ENCODE measurements around the gene C1orf232.

C1orf232 gene

DNA sequence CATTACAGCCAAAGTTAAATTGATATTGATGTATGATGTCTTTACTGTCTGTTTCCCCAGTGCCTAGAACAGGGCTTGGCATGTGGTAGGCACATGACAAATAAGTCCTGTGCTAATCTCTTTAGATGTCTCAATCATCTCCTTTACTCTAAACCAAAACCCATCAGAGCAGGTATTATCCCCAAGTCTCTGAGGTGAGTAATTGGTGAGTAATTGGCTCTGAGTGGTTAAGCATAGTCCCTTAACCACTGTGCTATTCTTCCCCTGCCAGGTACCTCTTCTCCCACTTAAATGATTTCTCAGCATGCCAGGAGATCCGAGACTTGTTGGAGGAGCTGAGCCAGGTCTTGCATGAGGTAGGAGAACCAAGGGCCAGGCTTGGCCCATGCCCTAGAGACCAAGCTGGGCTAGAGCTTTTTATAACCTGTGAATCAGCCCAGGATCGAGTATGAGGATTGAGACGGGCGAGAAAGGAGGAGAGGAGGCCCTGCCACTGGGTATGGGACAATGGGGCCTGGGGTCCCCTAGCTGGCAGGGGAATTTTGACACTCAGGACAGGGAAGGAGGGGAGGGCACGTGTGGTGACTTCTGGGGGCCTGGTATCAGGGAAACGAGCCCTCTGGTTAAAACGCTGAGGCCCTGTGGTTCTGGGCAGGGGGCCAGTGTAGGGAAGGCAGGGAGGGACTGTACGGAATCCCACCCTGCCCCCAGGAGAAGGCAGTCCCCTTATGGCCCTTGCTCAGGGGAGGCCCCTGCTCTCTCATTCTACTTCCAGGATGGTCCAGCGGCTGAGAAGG is 13.0 kb upstream of the C1orf232 start:
- DNase-seq (ENCODE audit: low read depth), result no peak
- H3K4me3 ChIP-seq (ENCODE audit: low read depth, low read length), result no peak overlapping the region

GRCh38 chr1:26180010-26180506 is 11.3 kb upstream of the C1orf232 start:
- DNase-seq (ENCODE audit: low read depth), result no peak
- H3K4me3 ChIP-seq (ENCODE audit: low read depth, low read length), result no peak overlapping the region

DNA sequence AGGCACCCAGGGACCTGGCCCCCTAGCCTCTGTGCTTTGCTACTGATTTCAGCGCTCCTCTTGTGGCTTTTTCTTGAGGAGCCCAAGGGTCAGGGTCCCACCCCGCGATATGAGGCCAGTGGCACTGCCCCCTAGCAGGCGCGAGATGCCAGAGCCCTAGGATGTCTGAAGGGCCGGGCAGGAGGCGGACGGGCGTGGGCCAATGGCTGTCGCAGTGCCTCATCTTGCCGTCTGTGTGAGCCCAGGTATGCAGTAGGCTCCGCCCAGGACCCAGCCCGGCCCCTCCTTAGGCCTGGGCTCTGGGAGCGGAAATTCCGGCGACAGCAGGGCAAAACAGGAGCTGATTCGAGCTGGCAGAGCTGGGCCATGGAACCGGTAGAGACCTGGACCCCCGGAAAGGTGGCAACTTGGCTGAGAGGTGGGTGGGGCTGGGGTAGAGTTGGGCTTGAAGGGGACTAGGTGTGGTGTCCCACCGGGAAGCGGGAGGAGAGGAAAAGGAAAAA is 8.5 kb upstream of the C1orf232 start, which contains the start of gene CNKSR1:
Gene CNKSR1 (plus strand): TSS at position 310 of the 503 bp plus-strand sequence. CDS start 57 bp downstream, at position 367.
- H3K4me3 ChIP-seq (ENCODE audit: low read depth, low read length), result no peak within 1 kb of the TSS

GRCh38 chr1:26175346-26175745 is 6.6 kb upstream of the C1orf232 start:
- no peak for DNase-seq (ENCODE audit: low read depth)
- H3K4me3 ChIP-seq (ENCODE audit: low read depth, low read length), result no peak overlapping the region

More for the DNA sequence above, 8.5 kb upstream of the C1orf232 start, which contains the start of gene CNKSR1:
- no peak for DNase-seq (ENCODE audit: low read depth)

- H3K4me3 ChIP-seq (ENCODE audit: low read depth, low read length), result peak within 1 kb of the TSS; percentile 88
- no peak for DNase-seq (ENCODE audit: low read depth)
Measured at GRCh38 chr1:26171084-26172072, 2.6 kb upstream of the C1orf232 start, which contains the start of gene ZNF593OS. ZNF593OS (minus strand) TSS chr1:26171832; CDS start chr1:26171661, 171 bp downstream.

DNA sequence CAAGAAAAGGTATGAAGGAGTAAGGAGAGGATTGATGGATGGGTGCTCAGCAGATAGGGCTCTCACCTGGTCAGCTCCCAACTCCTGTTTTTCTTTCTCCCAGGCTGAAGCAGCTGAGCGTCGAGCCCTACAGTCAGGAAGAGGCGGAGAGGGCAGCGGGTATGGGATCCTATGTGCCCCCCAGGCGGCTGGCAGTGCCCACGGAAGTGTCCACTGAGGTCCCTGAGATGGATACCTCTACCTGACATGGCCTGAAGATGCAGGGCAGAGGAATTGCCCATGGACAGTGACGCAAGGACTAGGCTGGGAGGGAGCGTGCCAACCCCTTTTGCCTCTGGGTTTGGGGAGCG is 1.7 kb upstream of the C1orf232 start:
- H3K4me3 ChIP-seq (ENCODE audit: low read depth, low read length), result peak overlapping the region; percentile 88
- DNase-seq (ENCODE audit: low read depth), result no peak

DNA sequence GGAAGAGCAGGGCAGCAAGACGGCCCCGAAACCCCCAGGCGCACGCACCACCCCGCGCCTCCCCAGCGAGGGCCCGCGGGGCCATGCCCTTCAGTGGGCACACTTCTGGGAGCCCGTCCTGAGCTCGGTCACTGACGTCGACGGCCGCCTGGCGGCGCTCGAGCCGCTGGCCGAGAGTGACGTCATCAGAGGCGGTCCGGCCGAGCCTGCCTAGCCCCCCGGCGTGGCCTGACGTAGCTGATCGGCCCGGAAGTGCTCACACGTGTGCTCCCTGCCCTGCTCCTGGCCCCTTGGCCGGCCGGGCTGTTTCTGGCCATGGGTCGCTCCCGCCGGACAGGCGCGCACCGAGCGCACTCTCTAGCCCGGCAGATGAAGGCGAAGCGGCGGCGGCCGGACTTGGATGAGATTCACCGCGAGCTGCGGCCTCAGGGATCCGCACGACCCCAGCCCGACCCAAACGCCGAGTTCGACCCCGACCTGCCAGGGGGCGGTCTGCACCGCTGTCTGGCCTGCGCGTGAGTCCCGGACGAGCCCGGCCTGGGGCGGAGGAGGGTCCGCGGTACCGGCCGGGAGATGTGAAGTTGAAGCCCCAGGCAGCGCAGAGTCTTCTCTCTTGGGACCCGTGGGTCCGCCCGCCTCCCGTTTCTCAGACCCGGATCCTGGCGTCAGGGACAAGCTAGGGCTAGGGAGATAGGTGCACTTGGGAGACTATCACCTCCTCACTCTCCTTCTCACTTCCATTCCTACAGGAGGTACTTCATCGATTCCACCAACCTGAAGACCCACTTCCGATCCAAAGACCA is 1.1 kb upstream of the C1orf232 start, which contains the start of gene ZNF593:
Gene ZNF593 (plus strand): TSS at position 240 of the 803 bp plus-strand sequence. CDS start 76 bp downstream, at position 316.
- DNase-seq (ENCODE audit: low read depth), result peak; percentile 54
- H3K4me3 ChIP-seq (ENCODE audit: low read depth, low read length), result peak within 1 kb of the TSS; percentile 88

DNA sequence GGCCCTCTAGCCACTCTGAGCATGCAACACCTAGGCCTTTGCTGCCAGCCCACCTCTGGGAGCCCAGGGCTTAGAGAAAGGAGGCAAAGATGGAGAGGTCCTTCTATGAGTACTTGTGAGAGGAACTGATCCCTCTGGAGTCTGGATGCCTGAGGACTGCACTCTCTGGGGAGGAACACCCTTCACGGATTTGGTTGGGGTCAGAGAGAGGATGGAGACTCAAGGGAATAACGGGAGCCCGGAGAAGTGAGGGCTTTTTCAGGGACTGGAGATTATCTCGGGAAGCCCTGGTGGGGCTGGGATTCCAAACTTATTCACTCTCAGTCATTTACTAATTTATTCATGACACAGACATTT is 413 bp upstream of the C1orf232 start:
- H3K4me3 ChIP-seq (ENCODE audit: low read depth, low read length), result peak overlapping the region; percentile 88
- no peak for DNase-seq (ENCODE audit: low read depth)

DNA sequence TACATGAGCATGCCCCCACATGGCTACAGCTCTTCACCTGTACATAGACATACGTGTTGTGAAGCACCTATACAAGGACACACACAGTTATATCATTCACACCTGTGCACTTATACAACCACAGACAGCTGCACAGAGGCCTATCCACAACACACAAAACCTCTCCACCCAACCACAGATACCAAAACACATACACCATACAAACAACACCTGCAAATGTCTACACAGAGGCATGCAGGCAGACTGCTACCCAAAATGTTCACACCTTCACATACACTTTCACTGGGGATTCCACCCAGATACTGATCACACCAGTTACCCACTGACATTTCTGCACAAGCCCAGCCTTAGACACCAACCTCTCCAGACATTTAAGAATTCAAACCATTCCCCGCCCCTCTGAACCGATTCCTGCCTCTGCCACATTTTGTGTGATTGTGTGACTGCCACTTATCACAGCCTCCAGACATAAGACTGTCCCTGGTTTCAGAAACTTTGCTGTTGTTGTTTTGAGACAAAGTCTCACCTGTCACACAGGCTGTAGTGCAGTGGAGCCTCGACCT is 2.0 kb downstream of the C1orf232 start:
- DNase-seq (ENCODE audit: low read depth), result no peak
- no peak overlapping the region for H3K4me3 ChIP-seq (ENCODE audit: low read depth, low read length)

- H3K4me3 ChIP-seq (ENCODE audit: low read depth, low read length), result no peak overlapping the region
- no peak for DNase-seq (ENCODE audit: low read depth)
Measured at GRCh38 chr1:26164861-26165842, 3.6 kb downstream of the C1orf232 start.

- H3K4me3 ChIP-seq (ENCODE audit: low read depth, low read length), result peak overlapping the region; percentile 36
Measured at GRCh38 chr1:26164036-26164860, 4.5 kb downstream of the C1orf232 start.

DNA sequence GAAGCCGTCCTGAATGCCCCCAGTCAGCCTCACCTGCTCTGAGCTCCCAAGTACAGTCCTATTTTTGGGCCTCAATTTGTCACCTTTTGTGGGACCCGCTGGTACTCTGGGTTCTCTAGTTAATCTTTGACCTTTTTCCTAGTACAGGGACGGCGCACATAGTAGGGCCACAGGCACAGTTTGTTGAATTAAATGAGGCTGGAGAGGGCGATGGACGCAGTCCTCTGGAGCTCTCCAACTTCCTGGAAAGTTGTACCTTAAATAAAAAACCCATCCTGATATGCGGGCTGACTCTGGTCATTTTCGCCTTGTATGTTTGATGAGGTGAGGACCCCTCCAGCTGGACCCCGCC is 5.1 kb downstream of the C1orf232 start:
- H3K4me3 ChIP-seq (ENCODE audit: low read depth, low read length), result peak overlapping the region; percentile 36
- no peak for DNase-seq (ENCODE audit: low read depth)

More at GRCh38 chr1:26164036-26164860, 4.5 kb downstream of the C1orf232 start:
- no peak for DNase-seq (ENCODE audit: low read depth)

- H3K4me3 ChIP-seq (ENCODE audit: low read depth, low read length), result peak overlapping the region; percentile 46
- no peak for DNase-seq (ENCODE audit: low read depth)
Measured at GRCh38 chr1:26162220-26162709, 6.5 kb downstream of the C1orf232 start.

- H3K4me3 ChIP-seq (ENCODE audit: low read depth, low read length), result peak overlapping the region; percentile 46
- no peak for DNase-seq (ENCODE audit: low read depth)
Measured at GRCh38 chr1:26161415-26162219, 7.1 kb downstream of the C1orf232 start.

DNA sequence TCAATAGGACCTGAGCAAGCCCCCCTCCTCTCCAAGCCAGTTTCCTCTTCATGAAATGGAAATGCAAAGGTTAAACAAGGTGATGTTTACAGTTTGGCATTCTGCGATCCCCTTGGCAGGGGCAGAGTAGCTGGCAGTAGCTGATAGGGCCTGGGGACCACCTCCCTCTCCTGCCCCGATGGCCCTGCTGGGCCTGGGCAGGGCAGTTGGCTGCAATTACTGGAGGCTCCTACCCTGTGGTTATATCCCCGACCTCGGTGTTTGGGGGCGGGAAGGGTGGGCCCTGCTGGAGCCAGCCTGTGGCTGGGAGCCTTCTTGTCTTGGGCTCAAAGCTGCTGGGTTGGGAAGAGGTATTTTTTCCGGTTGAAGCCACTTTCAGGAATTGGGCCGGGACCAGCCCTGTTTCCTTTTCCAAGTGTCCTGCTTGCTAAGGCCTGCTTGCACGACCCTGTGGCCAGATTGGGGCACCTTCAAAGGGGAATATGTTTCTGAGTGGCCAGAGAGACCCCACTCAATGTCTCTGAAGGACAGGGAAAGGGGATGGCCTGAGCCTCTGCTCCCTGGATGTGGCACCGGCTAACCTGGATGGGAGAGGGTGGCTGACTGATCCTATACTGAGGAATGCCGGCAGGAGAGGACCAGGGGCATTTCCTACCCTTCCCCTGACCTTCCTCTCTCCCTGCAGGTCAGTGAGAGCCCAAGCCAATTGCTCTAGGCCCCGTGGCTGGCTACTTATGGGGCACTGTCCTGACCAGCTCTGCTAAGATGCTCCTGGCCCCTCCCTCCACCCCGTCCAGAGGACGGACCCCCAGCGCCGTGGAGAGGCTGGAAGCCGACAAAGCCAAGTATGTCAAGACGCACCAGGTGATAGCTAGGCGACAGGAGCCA is 8.0 kb downstream of the C1orf232 start:
- peak overlapping the region; percentile 46 for H3K4me3 ChIP-seq (ENCODE audit: low read depth, low read length)
- DNase-seq (ENCODE audit: low read depth), result no peak
